ENCODE measurements around the gene SLC44A2.

The SLC44A2 gene

DNA sequence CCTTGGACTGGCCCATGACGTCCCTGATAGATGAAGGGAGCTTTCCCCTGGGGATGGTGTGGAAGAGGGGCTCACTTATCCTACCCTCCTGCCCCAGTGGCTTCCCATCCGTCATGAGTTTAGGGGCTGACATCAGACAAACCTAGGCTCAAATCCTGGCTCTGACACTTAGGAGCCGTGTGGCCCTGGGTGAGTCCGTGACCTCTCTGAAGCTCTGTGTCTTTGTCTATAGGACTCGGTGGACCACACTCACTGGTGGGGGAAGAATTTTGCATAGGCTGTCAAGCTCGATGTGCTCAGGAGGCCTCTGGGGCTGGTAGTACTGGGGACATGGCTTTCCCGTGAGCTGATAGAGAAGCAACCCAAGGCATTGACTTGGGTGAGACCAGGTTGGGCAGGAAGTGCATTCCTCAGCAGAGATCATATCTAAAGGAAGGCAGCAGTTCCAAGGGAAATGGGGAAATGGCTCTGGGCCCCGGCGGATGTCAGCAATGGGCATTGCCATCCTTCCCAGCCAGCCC lies 20.8 kb upstream of the SLC44A2 start:
- ChIA-PET CTCF (interaction anchor here (0.7 to 1.5 kb wide), 3 partner anchors 12 to 24 kb away, joined by 4 to 7 read pairs (median 5); no protein-coding TSS in a partner anchor), POLR2A (interaction anchor here (0.6 kb wide), 1 partner anchor 542 kb away, joined by 7 read pairs; no protein-coding TSS in a partner anchor)
- Histone ChIP-seq H3K4me3 (ENCODE audit: low read depth, low read length) (no peak overlapping the region), H3K4me1 (ENCODE audit: control insufficient read depth, insufficient read depth, low read length) (no peaks in the 10 kb centered on the region), H3K9me3 (ENCODE audit: control insufficient read depth, insufficient read depth, low read depth, low read length) (no peaks in the 10 kb centered on the region), H3K27ac (ENCODE audit: extremely low read depth, low read depth, low read length) (no peak overlapping the region), H3K36me3 (ENCODE audit: control insufficient read depth in 2 of 2, insufficient read depth in 1 of 2, low read length in 2 of 2) (no peaks in the 10 kb centered on the region)
- no peak for TF ChIP-seq ZBTB17 (tag by site-specific recombination; IDR thresholded peaks at IDR 0.05)
- TF ChIP-seq ZNF624 (tag by site-specific recombination; IDR thresholded peaks at IDR 0.05): no peak
- no peak for TF ChIP-seq ZNF121 (tag by site-specific recombination; IDR thresholded peaks at IDR 0.05)
- no peak for TF ChIP-seq ZSCAN30 (tag by site-specific recombination; IDR thresholded peaks at IDR 0.05)
- TF ChIP-seq ZFP69B (tag by site-specific recombination; IDR thresholded peaks at IDR 0.05): 0 out of 2 replicates have a peak, but pooled peaks have one; percentile 21
- TF ChIP-seq, protein P1, sequence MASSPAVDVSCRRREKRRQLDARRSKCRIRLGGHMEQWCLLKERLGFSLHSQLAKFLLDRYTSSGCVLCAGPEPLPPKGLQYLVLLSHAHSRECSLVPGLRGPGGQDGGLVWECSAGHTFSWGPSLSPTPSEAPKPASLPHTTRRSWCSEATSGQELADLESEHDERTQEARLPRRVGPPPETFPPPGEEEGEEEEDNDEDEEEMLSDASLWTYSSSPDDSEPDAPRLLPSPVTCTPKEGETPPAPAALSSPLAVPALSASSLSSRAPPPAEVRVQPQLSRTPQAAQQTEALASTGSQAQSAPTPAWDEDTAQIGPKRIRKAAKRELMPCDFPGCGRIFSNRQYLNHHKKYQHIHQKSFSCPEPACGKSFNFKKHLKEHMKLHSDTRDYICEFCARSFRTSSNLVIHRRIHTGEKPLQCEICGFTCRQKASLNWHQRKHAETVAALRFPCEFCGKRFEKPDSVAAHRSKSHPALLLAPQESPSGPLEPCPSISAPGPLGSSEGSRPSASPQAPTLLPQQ (tag by site-specific recombination; IDR thresholded peaks at IDR 0.05): 0 out of 2 replicates have a peak, but pooled peaks have one; percentile 37
- TF ChIP-seq ZNF514 (tag by site-specific recombination; IDR thresholded peaks at IDR 0.05): no peak
- TF ChIP-seq, protein P2, sequence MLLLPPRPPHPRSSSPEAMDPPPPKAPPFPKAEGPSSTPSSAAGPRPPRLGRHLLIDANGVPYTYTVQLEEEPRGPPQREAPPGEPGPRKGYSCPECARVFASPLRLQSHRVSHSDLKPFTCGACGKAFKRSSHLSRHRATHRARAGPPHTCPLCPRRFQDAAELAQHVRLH (tag by site-specific recombination; IDR thresholded peaks at IDR 0.05): no peak

DNA sequence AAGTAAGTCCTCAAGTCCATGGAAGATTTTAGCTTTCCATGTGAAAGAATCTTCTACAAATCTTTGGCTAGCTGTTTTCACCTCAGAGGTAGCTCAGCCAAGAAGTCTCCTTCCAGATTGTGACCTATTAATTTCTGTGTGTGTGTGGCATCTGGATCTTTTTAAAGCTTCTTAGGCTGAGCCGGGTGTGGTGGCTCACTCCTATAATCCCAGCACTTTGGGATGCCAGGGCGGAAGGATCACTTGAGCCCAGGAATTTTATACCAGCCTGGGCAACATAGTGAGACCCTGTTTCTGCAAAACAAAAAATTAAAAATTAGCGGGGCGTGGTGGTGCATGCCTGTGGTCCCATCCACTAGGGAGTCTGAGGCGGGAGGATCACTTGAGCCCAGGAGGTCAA lies 13.4 kb upstream of the SLC44A2 start:
- Histone ChIP-seq H3K27ac (ENCODE audit: extremely low read depth, low read depth, low read length) (no peak overlapping the region), H3K4me3 (ENCODE audit: low read depth, low read length) (no peak overlapping the region), H3K36me3 (ENCODE audit: control insufficient read depth in 2 of 2, insufficient read depth in 1 of 2, low read length in 2 of 2) (no peaks in the 10 kb centered on the region), H3K4me1 (ENCODE audit: control insufficient read depth, insufficient read depth, low read length) (no peaks in the 10 kb centered on the region), H3K9me3 (ENCODE audit: control insufficient read depth, insufficient read depth, low read depth, low read length) (no peaks in the 10 kb centered on the region)
- ChIA-PET CTCF (interaction anchor here (0.5 to 2.6 kb wide), 5 partner anchors 15 to 772 kb away, joined by 3 to 10 read pairs (median 3); partner anchors contain the start of gene EPOR), POLR2A (no interaction called here)
- TF ChIP-seq ZNF654 (tag by site-specific recombination; IDR thresholded peaks at IDR 0.05; ENCODE audit: low read depth) (no peak), ZNF121 (tag by site-specific recombination; IDR thresholded peaks at IDR 0.05) (peak; percentile 77; the same call in 1 of the 2 replicates), ZNF600 (tag by site-specific recombination; IDR thresholded peaks at IDR 0.05) (no peak), ZNF266 (tag by site-specific recombination; IDR thresholded peaks at IDR 0.05; ENCODE audit: low read depth) (no peak), ZBTB17 (tag by site-specific recombination; IDR thresholded peaks at IDR 0.05) (no peak), ZNF629 (tag by site-specific recombination; IDR thresholded peaks at IDR 0.05) (no peak), ZNF707 (tag by site-specific recombination; IDR thresholded peaks at IDR 0.05) (no peak)

DNA sequence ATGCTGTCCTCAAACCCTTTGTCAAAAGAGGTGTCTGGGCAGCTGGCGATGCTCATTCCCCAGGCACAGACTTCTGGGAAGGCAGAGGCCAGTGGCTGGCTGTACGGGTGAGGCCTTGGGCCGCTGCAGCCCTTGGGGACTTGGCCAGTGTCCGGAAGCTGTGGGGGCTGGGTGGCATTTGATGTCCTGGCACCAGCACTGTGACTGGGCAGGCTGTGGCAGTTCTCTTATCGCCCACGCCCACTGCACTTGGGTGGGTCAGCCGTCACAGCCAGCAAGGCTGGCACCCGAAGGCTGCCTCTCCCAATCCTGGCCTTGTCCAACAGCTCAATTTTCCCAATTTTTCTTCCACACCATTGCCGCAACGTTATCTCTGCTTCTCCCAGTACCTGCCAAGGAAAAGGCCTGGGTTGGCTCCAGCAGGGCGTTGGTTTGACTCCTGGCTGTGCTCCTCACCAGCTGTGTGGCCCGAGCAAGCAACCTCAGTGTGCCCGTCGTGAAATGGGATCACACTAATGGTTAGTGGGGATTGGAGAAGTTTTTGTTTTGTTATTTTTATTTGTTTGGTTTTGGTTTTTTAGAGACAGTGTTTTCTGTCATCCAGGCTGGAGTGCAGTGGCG lies 12.7 kb upstream of the SLC44A2 start:
- ChIA-PET POLR2A (no interaction called here), CTCF (interaction anchor here (0.6 to 2.6 kb wide), 2 partner anchors 31 to 178 kb away, joined by 3 to 10 read pairs; no protein-coding TSS in a partner anchor)
- Histone ChIP-seq H3K36me3 (ENCODE audit: control insufficient read depth in 2 of 2, insufficient read depth in 1 of 2, low read length in 2 of 2) (no peaks in the 10 kb centered on the region), H3K4me3 (ENCODE audit: low read depth, low read length) (no peak overlapping the region), H3K4me1 (ENCODE audit: control insufficient read depth, insufficient read depth, low read length) (no peaks in the 10 kb centered on the region), H3K27ac (ENCODE audit: extremely low read depth, low read depth, low read length) (no peak overlapping the region), H3K9me3 (ENCODE audit: control insufficient read depth, insufficient read depth, low read depth, low read length) (no peaks in the 10 kb centered on the region)
- peak; percentile 27; the same call in 1 of the 2 replicates for TF ChIP-seq ZNF600 (tag by site-specific recombination; IDR thresholded peaks at IDR 0.05)
- no peak for TF ChIP-seq ZBTB20 (tag by site-specific recombination; IDR thresholded peaks at IDR 0.05)

DNA sequence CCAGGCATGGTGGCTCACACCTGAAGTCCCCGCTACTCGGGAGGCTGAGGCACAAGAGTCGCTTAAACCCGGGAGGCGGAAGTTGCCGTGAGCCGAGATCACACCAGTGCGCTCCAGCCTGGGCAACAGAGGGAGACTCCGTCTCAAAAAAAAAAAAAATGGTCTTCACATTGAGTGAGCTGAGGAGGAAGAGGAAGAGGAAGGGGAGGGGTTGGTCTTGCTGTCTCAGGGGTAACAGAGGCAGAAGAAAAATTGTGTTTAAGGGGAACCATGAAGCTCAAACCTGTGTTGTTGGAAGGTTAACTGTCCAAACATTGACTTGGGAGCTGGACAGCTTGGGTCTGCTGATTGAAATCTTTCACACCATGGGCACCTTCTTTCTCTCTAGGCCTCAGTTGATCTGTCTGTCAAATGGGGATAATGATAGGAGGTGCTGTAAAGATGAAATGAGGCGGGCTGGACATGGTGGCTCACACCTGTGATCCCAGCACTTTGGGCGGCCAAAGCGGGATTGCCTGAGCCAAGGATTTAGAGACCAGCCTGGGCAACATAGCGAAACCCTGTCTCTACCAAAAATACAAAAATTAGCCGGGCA lies 9.8 kb upstream of the SLC44A2 start:
- Histone ChIP-seq H3K4me1 (ENCODE audit: control insufficient read depth, insufficient read depth, low read length) (no peaks in the 10 kb centered on the region), H3K27ac (ENCODE audit: extremely low read depth, low read depth, low read length) (no peak overlapping the region), H3K9me3 (ENCODE audit: control insufficient read depth, insufficient read depth, low read depth, low read length) (no peaks in the 10 kb centered on the region), H3K4me3 (ENCODE audit: low read depth, low read length) (no peak overlapping the region), H3K36me3 (ENCODE audit: control insufficient read depth in 2 of 2, insufficient read depth in 1 of 2, low read length in 2 of 2) (no peaks in the 10 kb centered on the region)
- ChIA-PET POLR2A (no interaction called here), CTCF (interaction anchor here (1.3 to 1.4 kb wide), 2 partner anchors 29 to 34 kb away, joined by 3 read pairs; no protein-coding TSS in a partner anchor)
- TF ChIP-seq, protein P3, sequence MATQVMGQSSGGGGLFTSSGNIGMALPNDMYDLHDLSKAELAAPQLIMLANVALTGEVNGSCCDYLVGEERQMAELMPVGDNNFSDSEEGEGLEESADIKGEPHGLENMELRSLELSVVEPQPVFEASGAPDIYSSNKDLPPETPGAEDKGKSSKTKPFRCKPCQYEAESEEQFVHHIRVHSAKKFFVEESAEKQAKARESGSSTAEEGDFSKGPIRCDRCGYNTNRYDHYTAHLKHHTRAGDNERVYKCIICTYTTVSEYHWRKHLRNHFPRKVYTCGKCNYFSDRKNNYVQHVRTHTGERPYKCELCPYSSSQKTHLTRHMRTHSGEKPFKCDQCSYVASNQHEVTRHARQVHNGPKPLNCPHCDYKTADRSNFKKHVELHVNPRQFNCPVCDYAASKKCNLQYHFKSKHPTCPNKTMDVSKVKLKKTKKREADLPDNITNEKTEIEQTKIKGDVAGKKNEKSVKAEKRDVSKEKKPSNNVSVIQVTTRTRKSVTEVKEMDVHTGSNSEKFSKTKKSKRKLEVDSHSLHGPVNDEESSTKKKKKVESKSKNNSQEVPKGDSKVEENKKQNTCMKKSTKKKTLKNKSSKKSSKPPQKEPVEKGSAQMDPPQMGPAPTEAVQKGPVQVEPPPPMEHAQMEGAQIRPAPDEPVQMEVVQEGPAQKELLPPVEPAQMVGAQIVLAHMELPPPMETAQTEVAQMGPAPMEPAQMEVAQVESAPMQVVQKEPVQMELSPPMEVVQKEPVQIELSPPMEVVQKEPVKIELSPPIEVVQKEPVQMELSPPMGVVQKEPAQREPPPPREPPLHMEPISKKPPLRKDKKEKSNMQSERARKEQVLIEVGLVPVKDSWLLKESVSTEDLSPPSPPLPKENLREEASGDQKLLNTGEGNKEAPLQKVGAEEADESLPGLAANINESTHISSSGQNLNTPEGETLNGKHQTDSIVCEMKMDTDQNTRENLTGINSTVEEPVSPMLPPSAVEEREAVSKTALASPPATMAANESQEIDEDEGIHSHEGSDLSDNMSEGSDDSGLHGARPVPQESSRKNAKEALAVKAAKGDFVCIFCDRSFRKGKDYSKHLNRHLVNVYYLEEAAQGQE (tag by site-specific recombination; IDR thresholded peaks at IDR 0.05): no peak
- TF ChIP-seq, protein P4, sequence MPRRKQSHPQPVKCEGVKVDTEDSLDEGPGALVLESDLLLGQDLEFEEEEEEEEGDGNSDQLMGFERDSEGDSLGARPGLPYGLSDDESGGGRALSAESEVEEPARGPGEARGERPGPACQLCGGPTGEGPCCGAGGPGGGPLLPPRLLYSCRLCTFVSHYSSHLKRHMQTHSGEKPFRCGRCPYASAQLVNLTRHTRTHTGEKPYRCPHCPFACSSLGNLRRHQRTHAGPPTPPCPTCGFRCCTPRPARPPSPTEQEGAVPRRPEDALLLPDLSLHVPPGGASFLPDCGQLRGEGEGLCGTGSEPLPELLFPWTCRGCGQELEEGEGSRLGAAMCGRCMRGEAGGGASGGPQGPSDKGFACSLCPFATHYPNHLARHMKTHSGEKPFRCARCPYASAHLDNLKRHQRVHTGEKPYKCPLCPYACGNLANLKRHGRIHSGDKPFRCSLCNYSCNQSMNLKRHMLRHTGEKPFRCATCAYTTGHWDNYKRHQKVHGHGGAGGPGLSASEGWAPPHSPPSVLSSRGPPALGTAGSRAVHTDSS (tag by site-specific recombination; IDR thresholded peaks at IDR 0.05): peak; percentile 59
- TF ChIP-seq ZNF211 (tag by site-specific recombination; IDR thresholded peaks at IDR 0.05; ENCODE audit: low read depth): no peak
